ENCODE measurements around the gene MSI2.

MSI2 gene

DNA sequence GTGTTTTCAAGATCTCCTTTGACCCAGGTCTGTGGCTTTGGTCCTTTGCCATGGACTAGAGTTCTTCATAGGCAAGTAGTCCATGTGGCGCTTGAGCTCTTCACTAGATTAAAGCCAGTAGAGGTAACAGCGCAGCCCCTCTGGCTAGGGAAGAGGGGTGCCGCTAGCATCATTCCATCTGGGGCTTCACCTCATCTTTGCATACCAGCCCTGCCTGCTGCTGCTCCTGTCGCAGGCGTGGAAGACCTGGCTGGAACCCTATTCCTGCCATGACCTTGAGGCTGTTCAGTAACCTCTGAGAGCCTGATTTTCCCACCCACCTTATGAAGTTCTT lies 198.4 kb downstream of the MSI2 start:
- DNase-seq (ENCODE audit: low read depth in 3 of 3, low spot score in 1 of 3): no peak

DNA sequence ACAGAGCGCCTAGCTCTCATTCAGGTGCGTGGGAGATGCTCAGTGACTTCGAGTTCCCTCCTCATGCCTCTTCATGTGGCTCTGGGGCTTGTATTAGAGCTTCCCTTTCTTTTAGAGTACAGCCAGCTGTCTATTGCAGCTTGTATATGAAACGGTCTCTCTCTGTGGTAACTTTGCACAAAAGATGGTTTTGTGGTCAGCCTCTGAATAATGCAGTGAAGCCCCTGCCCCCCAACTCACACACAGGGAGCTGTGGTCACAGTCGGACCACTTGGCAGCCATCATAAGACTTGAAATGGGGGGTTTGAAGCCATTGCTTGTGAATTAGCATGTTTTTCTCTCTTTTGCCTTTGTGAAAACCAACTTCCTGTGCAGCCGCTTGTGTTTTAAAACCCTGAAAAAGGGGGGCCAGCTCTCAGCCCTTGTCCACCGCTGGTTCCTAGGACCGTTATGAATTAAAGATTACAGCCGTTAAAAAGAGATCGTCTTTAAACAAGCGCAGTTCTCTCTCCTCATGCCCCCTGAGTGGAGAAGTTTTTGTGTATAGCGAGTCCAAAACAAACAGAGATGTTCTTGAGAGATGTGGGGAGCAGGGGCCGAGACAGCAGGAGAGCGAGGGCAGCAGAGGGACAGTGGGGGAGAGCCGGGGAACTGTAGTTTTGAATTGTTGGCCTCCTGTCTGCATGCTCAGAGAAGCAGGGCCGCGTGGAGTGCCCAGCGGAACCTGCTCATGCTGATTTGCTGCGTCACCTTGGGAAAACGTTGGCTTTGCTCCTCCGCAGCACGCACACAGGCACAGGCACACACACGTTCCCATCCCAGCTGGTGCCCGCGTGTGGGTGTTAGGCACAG lies 199.0 kb downstream of the MSI2 start:
- no peak for DNase-seq (ENCODE audit: low read depth in 3 of 3, low spot score in 1 of 3)

DNA sequence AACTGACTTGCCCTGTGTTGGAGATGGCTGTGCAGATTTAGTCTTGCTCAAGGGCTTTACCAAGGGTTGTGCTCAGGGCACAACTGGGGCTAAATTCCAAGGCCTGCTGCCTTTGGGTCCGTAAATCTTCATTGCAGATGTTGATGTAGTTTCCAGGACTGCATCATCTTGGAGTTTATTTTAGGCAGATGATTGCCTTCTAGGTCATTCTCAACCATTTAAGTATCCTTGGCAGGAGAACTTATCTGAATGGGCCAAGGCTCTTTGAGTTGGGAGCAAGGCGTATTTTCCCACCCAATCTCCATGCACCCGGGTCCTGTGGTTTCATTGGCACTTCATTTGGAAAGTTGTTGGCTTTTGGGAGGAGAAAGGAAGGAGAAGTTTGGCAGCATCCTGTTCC lies 200.3 kb downstream of the MSI2 start:
- DNase-seq (ENCODE audit: low read depth in 3 of 3, low spot score in 1 of 3): no peak

GRCh38 chr17:57457188-57457587 lies 200.9 kb downstream of the MSI2 start:
- DNase-seq (ENCODE audit: low read depth in 3 of 3, low spot score in 1 of 3): no peak

- no peak for DNase-seq (ENCODE audit: low read depth in 3 of 3, low spot score in 1 of 3)
Observed at GRCh38 chr17:57458718-57459285, 202.5 kb downstream of the MSI2 start.

DNA sequence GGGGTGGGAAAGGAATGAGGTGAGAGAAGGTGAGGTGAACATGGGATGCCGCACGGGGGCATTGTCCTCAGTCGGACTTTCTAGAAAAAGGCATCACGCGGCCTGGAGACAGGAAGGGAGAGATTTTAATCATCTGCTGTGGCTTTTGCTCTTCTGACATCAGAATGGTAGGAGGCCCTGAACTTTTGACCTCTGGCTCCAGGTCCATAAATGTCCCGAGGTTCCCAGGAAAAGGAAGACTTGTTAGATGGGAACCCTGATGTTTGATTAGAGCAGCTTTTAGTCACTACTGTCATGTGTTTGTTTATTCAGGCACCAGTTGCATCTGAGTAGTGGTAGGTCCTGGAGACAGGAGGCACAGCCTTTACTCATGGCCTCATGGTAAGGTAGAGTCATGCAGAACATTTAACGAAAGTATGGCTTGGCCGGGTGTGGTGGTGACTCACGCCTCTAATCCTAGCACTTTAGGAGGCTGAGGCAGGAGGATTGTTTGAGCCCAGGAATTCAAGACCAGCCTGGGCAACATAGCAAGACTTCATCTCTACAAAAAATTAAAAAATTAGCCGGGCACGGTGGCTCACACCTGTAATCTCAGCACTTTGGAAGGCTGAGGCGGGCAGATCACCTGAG lies 203.1 kb downstream of the MSI2 start:
- DNase-seq (ENCODE audit: low read depth in 3 of 3, low spot score in 1 of 3): no peak

DNA sequence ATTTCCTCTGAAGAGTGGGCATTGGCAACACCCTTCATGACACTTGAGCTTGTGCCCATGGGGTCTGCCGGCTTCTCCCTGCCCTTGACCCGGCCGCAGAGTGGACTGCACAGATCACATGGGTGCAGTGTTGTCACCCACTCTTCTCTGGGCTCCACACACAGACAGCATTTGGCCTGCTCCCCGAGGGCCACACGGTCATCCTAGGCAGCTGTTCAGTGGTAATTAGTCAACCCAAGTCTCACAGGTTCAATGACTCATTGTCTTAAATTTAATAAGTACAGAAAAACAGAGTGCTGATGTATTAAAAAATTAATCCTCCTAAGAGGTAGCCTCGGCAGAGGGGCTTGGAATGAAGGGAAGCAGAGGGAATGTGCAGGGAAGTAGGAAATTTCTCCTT lies 204.8 kb downstream of the MSI2 start:
- no peak for DNase-seq (ENCODE audit: low read depth in 3 of 3, low spot score in 1 of 3)

- DNase-seq (ENCODE audit: low read depth in 3 of 3, low spot score in 1 of 3): no peak
Observed at GRCh38 chr17:57462007-57462579, 205.8 kb downstream of the MSI2 start.

- peak in 1 of 3 donors; percentile 66 for DNase-seq (ENCODE audit: low read depth in 3 of 3, low spot score in 1 of 3)
Observed at GRCh38 chr17:57463103-57463885, 207.0 kb downstream of the MSI2 start.

- no peak for DNase-seq (ENCODE audit: low read depth in 3 of 3, low spot score in 1 of 3)
Observed at GRCh38 chr17:57464191-57464864, 208.0 kb downstream of the MSI2 start.

- no peak for DNase-seq (ENCODE audit: low read depth in 3 of 3, low spot score in 1 of 3)
Observed at GRCh38 chr17:57465610-57466009, 209.3 kb downstream of the MSI2 start.

DNA sequence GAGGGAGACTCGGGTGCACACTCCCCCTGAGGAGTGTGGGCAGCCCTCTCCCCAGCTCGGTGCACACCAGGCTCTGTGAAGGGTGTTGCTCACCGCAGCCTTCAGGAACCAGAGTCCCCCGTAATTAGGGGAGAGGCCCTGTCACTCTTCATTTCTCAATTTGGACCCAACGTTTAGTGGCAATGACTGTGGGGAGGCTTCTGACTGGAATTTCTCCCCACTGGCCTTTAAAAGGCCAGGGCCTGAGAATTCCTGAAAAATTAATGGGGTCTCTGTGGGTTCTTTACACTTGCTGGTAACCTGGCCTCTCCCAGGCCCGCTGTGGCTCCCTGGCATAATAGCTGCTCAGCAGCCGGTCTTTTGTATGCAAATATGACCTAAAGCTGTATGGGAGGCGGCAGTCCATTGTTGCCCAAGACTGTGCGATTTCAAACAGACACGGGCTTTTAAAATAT lies 209.7 kb downstream of the MSI2 start:
- DNase-seq (ENCODE audit: low read depth in 3 of 3, low spot score in 1 of 3): no peak

GRCh38 chr17:57466521-57466920 lies 210.2 kb downstream of the MSI2 start:
- no peak for DNase-seq (ENCODE audit: low read depth in 3 of 3, low spot score in 1 of 3)

DNA sequence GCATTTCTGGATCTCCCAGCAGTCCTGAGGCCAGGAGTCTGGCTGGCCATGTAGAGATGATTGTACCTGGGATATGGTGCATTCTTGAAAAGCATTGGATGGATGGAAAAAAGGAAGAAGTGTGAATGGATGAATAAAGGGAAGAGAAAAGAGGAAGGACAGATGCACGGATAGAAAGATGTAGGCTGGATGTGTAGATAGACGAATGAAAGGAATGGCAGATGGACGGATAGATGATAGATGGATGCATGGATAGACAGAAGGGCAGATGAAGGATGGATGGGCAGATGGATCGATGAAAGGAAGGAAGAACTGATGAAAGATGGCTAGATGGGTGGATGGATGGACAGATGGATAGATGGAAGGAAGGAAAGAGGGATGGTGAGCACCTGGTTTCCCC lies 210.9 kb downstream of the MSI2 start:
- DNase-seq (ENCODE audit: low read depth in 3 of 3, low spot score in 1 of 3): no peak

DNA sequence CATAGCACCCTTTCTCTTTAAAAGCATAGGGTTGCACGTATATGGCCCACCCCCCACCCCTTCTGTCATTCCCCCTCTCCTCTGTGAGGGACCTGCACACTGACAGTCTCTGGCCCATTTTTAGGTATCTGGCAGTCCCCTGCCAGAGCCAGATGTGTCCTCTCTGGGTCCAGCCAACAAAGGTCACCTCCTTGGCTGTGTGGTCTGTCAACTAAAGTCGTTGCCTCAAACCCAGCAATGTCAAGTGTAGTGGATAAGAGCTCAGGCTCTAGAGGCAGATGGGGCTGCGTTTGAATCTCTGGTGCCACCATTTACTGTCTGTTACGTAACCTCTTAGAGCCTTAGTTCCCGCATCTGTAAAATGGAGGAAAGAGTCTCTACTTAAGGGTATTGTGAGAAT lies 211.5 kb downstream of the MSI2 start:
- DNase-seq (ENCODE audit: low read depth in 3 of 3, low spot score in 1 of 3): no peak

DNA sequence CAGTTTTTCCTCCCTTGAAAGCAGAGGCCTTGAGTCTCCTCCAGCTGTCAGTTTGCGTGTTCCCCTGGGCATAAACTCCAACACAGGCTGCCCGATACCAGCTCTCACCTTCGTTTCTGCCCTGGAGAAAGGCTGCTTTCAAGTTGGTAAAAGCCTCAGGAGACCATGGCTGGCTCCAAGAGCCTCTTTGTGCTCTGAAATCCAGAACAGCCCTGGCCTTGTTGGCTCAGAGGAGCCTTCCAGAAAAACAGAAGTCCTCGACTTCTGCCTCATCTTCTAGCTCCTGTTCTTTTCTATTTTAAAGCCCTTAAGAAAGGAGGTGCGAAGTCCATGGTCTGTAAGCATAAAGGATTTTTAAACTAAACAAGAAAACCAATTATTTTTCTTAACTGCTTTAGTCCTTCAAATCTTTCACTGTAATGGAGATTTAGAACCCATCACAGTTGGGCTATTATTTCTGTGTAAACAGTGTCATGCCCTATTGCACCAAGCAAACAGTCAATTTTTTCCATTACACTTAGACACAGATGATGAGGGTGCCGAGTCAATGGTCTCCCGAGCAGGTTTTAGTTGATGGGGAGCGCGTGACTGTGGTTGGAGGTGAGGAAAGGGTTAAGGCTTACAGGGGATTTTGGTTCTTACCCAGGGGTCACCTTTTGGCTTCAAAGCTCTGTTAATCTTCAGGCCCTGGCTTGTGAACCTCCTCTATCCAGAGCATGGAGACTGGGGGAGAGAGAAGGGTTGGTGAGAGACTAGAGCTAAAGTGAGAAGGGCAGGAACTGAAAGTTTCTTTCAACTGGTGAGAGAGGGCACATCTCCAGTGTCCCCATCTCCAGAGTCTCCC lies 212.8 kb downstream of the MSI2 start:
- DNase-seq (ENCODE audit: low read depth in 3 of 3, low spot score in 1 of 3): no peak

- no peak for DNase-seq (ENCODE audit: low read depth in 3 of 3, low spot score in 1 of 3)
Observed at GRCh38 chr17:57470906-57471305, 214.6 kb downstream of the MSI2 start.

- no peak for DNase-seq (ENCODE audit: low read depth in 3 of 3, low spot score in 1 of 3)
Observed at GRCh38 chr17:57471868-57472368, 215.6 kb downstream of the MSI2 start.

DNA sequence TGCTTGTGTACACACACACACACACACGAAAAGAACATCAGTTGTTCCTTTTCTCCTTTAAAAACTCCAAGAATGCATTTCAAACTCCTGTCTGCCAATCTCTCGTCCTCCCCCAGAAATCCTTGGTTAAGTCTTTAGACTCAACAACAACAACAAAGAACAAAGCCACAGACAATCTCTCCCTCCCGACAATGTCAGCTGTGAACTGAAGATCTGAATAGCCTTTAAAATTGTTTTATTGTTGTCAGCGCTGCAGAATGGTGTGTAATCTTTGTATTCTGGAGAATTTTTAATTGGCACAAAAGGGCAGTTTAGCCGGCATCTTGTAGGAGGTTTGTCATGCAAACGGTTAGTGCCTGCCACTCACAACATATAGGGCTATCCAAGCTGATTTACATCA lies 219.5 kb downstream of the MSI2 start:
- no peak for DNase-seq (ENCODE audit: low read depth in 3 of 3, low spot score in 1 of 3)

All from stimulated activated CD4-positive, alpha-beta T cell treated with anti-CD3 and anti-CD28 coated beads, TNF-alpha, amount 100 ng/mL, for 1 hour (primary cell).